Measurements from ENCODE around the gene DAP. TPM values are rescaled to one million over a fixed set of nuclear protein-coding genes. Genes with fewer than 3 reads are reported as not detected.
A peak's percentile ranks its signal among the peaks of the same experiment; 100 is the strongest.

The DAP gene
- total RNA-seq, 1 experiment from 2014 or later: 106 TPM

GRCh38 chr5:10658265-10658664 lies 102.8 kb downstream of the DAP start:
- Histone ChIP-seq H3K27ac (ENCODE audit: low read length) (no peak overlapping the region), H3K79me2 (ENCODE audit: low read length) (no peaks in the 10 kb centered on the region), H3K4me1 (ENCODE audit: insufficient read depth, low read length) (peaks cover 8% of the 10 kb centered on the region), H4K20me1 (ENCODE audit: low read length) (no peaks in the 10 kb centered on the region), H3K9me3 (ENCODE audit: low read length) (no peaks in the 10 kb centered on the region), H2AFZ (ENCODE audit: low read length) (no peak overlapping the region), H3K9ac (ENCODE audit: low read length) (no peak overlapping the region), H3K27me3 (ENCODE audit: low read length) (no peaks in the 10 kb centered on the region), H3K9me2 (replicated peaks; ENCODE audit: low read length) (no peaks in the 10 kb centered on the region), H3K4me2 (ENCODE audit: low read length) (no peak overlapping the region), H3F3A (ENCODE audit: low read length, unreplicated experiment) (no peaks in the 10 kb centered on the region), H3K4me3 (ENCODE audit: low read length) (no peak overlapping the region), H3K36me3 (ENCODE audit: low read depth, low read length) (no peaks in the 10 kb centered on the region)
- POLR2A ChIA-PET (ENCODE audit: unreplicated experiment): no interaction called here
- CTCF ChIA-PET: no interaction called here
- no TSS peak for BruUV-seq (replicated peaks)
- intact Hi-C loops (cut with micrococcal nuclease): no loop called here
- DNase-seq (no peak), ATAC-seq (no peak)
- no peak for TF ChIP-seq EZH2phosphoT487 (IDR thresholded peaks at IDR 0.05; ENCODE audit: borderline replicate concordance, low read length)
- TF ChIP-seq, protein P1, sequence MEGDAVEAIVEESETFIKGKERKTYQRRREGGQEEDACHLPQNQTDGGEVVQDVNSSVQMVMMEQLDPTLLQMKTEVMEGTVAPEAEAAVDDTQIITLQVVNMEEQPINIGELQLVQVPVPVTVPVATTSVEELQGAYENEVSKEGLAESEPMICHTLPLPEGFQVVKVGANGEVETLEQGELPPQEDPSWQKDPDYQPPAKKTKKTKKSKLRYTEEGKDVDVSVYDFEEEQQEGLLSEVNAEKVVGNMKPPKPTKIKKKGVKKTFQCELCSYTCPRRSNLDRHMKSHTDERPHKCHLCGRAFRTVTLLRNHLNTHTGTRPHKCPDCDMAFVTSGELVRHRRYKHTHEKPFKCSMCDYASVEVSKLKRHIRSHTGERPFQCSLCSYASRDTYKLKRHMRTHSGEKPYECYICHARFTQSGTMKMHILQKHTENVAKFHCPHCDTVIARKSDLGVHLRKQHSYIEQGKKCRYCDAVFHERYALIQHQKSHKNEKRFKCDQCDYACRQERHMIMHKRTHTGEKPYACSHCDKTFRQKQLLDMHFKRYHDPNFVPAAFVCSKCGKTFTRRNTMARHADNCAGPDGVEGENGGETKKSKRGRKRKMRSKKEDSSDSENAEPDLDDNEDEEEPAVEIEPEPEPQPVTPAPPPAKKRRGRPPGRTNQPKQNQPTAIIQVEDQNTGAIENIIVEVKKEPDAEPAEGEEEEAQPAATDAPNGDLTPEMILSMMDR (conservative IDR thresholded peaks at IDR 0.05; ENCODE audit: low read depth, low read length): no peak
- no peak for TF ChIP-seq EZH2 (IDR thresholded peaks at IDR 0.05; ENCODE audit: low read length, unreplicated experiment)

DNA sequence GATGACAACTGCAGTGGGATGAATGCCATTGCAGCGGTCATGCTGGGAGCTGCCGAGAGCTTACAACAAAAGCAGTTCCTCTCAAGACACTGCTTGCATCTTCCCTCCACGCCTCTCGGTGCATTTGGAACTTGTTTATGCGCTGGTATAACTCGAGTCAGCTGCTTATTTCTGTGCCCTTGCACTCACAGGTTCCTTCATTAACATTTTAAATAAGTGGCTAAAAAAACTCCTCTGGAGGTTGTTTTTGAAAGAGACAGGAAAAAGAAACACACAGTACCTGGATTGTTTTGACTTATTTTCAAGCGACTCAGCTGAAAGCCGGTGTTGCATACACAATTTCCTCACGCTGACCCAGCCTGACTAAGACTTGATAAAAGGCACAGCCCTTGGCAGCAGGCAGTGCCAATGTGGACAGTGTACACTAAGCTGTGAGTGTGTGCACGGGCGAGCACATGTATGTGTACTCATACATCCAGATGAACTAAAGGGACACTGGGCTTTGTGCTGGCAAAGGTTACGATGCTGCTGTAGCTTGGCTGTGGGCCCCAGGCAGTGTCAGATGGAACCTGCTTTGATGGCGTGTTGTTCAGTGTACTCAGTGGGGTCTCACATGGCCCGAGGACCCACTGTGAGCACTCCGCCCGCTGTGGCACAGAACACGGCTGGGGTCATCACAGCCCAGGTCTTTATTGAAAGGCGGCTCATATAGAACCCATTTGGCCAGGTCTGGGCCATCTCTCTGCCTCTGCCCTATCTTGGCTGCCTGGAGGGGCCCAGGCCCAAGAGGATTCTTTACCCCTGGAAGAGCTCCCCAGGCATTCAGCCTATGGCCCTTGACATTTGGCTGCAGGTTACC lies 104.8 kb downstream of the DAP start:
- no peaks in the 10 kb centered on the region for H3K79me2 ChIP-seq (ENCODE audit: low read length)
- no peak overlapping the region for H2AFZ ChIP-seq (ENCODE audit: low read length)
- ATAC-seq (peak; percentile 90), DNase-seq (peak; percentile 80)
- H3K36me3 ChIP-seq (ENCODE audit: low read depth, low read length): no peaks in the 10 kb centered on the region
- no peak overlapping the region for H3K9ac ChIP-seq (ENCODE audit: low read length)
- peaks cover 7% of the 10 kb centered on the region; the same call in 1 of the 2 replicates for H3K4me1 ChIP-seq (ENCODE audit: insufficient read depth, low read length)
- no peak overlapping the region for H3K4me2 ChIP-seq (ENCODE audit: low read length)
- no peak overlapping the region for H3K4me3 ChIP-seq (ENCODE audit: low read length)
- TF ChIP-seq, protein P1 (conservative IDR thresholded peaks at IDR 0.05; ENCODE audit: low read depth, low read length): no peak
- no peak for TF ChIP-seq EZH2phosphoT487 (IDR thresholded peaks at IDR 0.05; ENCODE audit: borderline replicate concordance, low read length)
- no peak for TF ChIP-seq EZH2 (IDR thresholded peaks at IDR 0.05; ENCODE audit: low read length, unreplicated experiment)
- intact Hi-C loops (cut with micrococcal nuclease): no loop called here
- no peaks in the 10 kb centered on the region for H3F3A ChIP-seq (ENCODE audit: low read length, unreplicated experiment)
- POLR2A ChIA-PET (ENCODE audit: unreplicated experiment): no interaction called here
- no peak overlapping the region for H3K27ac ChIP-seq (ENCODE audit: low read length)
- BruUV-seq (replicated peaks): no TSS peak
- no peaks in the 10 kb centered on the region for H3K27me3 ChIP-seq (ENCODE audit: low read length)
- CTCF ChIA-PET: no interaction called here
- no peaks in the 10 kb centered on the region for H3K9me3 ChIP-seq (ENCODE audit: low read length)
- H3K9me2 ChIP-seq (replicated peaks; ENCODE audit: low read length): no peaks in the 10 kb centered on the region
- no peaks in the 10 kb centered on the region for H4K20me1 ChIP-seq (ENCODE audit: low read length)

Data from PC-3 (cell line).